GM10266 (cell line): ENCODE data around the gene CRHBP.

Source experiments
- DNase-seq: peaks from one replicate; pipeline ENCODE4 v3.0.0; 2012; ENCODE audit errors: extremely low spot score
- TF ChIP-seq, protein P1 (sequence below): IDR thresholded peaks from 2 replicates; pipeline ENCODE4 v1.5.1; 2012; ENCODE audit warnings: mild to moderate bottlenecking, low read depth; ENCODE audit not compliant: control insufficient read depth, insufficient read depth; ENCODE audit errors: missing control alignments

The CRHBP gene

DNA sequence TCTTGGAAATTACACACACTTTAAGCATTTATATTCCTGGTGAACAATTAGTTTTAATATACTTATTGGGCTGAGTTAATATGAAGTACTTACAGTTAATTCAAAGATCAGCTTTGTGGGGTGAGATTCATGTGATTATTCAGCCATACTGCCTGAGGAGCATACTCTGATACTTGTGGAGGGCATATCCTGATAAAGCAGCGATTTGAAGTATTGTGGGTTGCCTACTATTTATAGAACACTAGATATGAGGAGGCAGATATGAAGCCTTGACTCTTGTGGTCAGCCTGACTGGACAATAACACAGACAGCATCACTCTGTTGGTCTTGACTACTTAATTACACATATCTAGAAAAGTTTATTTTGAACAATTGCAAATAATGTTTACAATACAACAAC, 50.4 kb downstream of the CRHBP start:
- DNase-seq, result no peak
- TF ChIP-seq, protein P1, sequence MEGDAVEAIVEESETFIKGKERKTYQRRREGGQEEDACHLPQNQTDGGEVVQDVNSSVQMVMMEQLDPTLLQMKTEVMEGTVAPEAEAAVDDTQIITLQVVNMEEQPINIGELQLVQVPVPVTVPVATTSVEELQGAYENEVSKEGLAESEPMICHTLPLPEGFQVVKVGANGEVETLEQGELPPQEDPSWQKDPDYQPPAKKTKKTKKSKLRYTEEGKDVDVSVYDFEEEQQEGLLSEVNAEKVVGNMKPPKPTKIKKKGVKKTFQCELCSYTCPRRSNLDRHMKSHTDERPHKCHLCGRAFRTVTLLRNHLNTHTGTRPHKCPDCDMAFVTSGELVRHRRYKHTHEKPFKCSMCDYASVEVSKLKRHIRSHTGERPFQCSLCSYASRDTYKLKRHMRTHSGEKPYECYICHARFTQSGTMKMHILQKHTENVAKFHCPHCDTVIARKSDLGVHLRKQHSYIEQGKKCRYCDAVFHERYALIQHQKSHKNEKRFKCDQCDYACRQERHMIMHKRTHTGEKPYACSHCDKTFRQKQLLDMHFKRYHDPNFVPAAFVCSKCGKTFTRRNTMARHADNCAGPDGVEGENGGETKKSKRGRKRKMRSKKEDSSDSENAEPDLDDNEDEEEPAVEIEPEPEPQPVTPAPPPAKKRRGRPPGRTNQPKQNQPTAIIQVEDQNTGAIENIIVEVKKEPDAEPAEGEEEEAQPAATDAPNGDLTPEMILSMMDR, result no peak

DNA sequence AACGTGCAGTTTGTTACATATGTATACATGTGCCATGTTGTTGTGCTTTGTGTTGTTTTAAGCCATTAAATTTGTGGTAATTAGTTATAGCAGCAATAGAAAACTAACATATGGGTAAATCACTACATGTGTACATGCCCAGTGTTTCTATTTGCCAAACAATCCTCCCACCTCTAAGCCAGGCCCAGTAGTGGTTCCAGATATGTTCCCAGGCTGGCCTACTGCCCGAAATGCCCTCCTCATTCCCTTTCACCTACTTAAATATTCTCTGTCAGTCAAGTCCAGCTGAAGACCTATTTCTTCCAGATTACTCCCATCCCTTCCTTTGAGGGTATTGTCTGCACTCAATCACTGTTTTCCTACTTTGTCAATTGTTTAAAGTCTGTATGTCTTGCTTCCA, 53.3 kb downstream of the CRHBP start:
- no peak for DNase-seq
- TF ChIP-seq, protein P1, result no peak

DNA sequence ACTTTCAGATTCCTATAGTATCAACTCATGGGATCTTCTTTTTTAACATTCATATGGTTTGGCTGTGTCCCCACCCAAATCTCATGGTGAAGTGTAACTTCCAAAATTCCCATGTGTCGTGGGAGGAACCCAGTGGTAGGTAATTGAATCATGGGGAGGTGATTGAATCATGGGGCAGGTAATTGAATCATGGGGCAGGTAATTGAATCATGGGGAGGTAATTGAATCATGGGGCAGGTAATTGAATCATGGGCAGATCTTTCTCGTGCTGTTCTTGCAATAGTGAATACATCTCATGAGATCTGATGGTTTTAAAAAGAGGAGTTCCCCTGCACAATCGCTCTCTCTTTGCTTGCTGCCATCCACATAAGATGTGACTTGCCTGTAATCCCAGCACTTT, 55.6 kb downstream of the CRHBP start:
- TF ChIP-seq, protein P1, result no peak
- DNase-seq, result no peak

DNA sequence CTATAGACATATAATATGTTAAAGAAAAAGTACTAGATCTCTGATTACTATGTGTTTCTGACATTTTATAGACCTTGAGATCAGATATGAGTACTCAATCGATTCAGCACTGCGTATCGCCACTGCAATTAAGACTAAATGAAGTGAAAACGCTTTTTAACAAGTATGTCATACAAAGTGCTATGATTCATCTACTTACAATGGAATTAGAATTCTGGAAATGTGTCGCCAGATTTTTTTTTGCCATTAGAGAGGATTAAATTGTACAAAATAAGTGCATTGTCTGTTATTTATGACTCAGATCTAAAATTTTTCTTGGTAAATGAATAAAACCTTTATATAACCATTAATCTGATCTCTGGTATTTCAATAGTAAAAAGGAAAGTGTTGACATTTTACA, 57.4 kb downstream of the CRHBP start:
- DNase-seq, result no peak
- TF ChIP-seq, protein P1, result no peak

DNA sequence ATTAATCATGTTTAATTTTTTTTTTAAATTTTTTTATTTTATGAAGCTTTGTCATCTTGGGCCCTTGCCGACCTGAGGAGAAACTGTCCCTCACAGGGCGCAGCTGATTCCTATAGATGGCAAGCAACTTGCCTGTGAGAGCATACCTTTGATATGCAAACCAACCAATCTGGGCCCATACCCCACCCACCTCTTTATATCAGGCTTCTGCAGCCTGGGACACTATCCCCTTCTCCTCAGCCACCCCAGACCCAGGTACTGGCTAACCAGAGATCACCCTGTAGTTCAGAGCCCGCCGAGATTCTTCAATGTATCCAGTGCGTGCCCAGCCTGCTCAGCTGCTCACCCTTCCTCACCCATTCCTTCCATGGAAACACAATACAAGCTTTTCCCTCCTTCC, 58.7 kb downstream of the CRHBP start:
- no peak for DNase-seq
- TF ChIP-seq, protein P1, result no peak

DNA sequence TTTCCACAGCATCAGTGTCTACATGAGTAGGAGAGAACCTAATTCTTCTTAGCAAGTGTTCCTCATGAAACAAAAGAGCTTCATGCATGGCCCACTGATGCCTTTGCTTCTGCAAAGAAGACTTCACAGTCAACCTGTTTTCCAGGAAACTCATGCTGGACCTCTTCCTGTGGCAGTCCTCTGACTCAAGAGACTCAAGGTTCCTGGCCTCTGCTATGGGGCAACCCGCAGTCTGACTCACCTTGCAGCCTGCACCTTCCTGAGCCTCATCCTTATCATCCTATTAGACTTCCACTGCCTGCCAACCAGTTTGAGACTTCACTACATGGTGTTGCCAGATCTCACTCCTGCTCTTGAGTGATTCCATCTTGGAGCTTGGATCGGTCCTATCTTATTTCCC, 59.8 kb downstream of the CRHBP start:
- DNase-seq, result no peak
- TF ChIP-seq, protein P1, result no peak

DNA sequence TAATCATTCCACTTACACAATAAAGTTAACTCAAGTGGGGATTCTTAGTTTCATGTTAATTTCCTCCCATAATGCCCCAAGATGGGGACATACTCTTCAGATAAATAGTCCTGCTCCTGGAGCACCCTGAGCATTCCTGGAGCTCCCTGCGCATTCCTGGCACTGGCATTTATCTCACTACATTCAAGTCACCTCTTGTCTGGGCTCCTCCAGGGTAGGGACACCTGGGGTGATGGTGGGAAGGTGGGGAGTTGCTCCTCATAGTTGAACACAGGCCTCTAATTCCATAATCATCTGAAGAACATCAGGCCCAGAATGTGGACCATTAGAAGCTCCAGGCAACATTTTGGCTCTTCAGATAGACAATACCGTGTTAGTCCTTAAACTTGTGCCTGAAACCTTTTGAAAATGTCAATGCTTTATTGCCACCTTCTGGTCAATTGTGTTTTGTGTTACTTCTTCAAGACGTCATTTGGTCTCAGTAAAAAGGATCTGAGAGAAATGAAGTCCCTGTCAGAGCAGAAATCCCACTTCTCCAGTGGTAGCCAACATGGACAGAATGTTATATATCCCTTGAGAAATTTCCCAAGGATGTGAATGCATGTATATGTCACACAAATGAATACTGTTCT, 63.2 kb downstream of the CRHBP start:
- DNase-seq, result no peak

More for the DNA sequence above, 63.2 kb downstream of the CRHBP start:
- TF ChIP-seq, protein P1, result peak; percentile 34
